Limb (tissue), 2 donors: Measurements from ENCODE around the gene POMC.
"Not testable (repeated sequence)": the region's sequence is repeated elsewhere in the genome, so short reads cannot be mapped to it uniquely, and the experiment has no call there.

Experiments
- DNase-seq, 2 donors: peaks; one replicate each; pipeline ENCODE4 v3.0.0-alpha.2; 2016; ENCODE audit errors: extremely low spot score in 2 of 2

The POMC gene

GRCh38 chr2:25168256-25169072 lies at the start of gene POMC:
Gene POMC, minus strand, starts transcription at chr2:25168580. Its CDS starts 3,808 bp downstream, at chr2:25164772.
- peak in 1 of 2 donors; percentile 64 for DNase-seq

DNA sequence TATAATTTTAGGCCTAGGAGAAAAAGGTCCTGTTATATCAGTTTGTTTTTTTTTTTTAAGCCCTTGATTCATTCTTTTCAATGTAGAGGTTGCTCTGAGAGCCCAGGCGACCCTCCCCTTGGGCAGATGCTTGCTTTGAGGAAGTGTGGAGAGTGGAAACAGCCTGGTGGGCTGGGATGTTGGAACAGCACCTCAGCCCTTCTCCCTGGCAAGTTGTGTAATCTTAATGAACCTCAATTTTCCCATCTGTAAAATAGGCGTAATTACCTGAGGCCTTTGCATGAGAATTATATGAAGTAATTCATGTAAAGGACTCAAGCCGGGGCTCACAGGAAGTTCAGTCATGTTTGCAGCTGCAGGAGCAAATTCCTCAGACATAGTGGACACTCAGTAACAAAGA lies 49.7 kb upstream of the POMC start:
- DNase-seq: no peak

DNA sequence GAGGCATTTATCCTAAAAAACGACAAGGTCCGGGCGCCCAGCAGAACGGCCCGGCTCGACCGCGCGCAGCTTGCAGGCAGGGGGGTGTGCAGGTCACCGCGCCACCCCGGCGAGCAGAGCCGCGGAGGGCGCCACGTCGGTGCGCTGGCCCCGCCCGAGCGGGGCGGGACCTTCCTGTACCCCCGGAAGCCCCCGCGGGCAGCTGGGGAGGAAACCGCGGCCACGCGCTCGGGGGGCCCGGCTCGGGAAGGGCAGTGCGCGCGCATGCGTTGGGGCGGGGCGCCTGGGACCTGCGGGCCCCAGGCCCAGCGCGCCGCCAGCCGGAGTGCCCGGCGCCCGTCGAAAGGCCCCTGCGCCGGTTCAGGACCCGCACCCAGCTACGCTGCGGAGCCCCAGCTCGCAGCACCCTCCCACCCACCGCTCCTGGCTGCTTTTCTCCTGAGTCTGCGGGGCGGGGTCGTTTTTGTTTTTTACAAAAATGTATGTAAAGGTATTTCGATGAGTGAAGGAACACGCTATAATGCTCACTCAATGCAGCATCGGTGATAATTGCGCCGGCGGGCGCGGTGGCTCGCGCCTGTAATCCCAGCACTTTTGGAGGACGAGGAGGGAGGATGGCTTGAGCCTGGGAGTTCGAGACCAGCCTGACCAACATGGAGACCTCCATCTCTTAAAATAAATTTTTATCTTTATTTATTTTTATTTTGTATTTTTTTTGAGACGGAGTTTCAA lies 47.7 kb upstream of the POMC start:
- peak; percentile 89 to 90 for DNase-seq

- DNase-seq: no peak
Observed at GRCh38 chr2:25215232-25215631, 46.9 kb upstream of the POMC start.

DNA sequence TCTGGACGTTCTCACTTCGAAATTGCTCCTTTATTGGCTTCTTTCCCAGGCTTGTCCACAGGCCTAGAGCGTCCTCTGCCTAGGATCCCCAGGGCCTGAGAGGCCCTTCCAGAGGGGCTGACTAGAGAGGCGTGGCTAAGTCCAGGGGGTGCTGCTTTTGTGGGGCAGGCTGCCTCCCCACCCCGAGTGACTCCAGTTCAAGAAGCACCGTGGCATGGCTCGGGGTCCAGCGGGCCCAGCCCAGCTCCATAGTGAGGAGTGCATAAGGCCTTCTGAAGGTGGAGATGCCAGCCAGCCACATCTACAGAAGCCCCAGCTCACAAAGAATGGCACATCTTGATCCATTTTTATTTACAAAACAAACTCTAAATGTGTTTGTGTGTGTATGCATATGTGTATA lies 44.8 kb upstream of the POMC start:
- no peak for DNase-seq

DNA sequence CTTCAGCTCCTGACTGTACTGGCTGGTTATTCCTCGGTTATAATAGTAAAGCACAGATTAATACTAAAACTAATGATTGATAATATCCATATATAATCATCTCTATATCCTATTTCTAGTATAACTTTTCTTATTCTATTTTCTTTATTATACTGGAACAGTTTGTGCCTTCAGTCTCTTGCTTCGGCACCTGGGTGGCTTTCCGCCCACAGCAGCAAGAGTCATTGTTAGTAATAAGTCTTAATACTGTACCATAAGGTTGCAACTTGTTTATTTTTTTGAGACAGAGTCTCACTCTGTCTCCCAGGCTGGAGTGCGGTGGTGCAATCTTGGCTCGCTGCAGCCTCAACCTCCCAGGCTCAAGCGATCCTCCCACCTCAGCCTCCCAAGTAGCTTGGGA lies 42.5 kb upstream of the POMC start:
- not testable (repeated sequence) for DNase-seq

- DNase-seq: no peak
Observed at GRCh38 chr2:25207078-25207545, 38.7 kb upstream of the POMC start.

GRCh38 chr2:25204190-25204838 lies 35.9 kb upstream of the POMC start:
- peak in 1 of 2 donors; percentile 68 for DNase-seq

DNA sequence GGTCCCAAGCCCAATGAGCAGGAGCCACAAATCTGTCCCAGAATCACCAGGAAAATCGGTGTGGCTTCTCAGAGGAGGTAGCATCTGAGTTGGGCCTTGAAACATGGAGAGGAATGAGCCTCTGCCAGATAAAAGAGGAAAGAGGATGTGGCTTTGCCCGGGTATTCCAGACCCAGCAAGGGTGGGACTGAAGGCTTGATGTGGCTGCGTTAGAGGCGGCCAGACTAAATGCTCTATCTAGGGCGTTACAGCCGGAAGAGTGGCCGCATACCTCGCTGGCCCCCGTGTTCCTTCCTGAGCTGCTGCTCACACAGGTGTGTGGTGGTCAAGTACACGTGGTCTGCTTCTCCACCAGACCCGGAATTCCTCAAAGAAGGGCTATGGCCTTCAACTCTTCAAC lies 33.9 kb upstream of the POMC start:
- no peak for DNase-seq

DNA sequence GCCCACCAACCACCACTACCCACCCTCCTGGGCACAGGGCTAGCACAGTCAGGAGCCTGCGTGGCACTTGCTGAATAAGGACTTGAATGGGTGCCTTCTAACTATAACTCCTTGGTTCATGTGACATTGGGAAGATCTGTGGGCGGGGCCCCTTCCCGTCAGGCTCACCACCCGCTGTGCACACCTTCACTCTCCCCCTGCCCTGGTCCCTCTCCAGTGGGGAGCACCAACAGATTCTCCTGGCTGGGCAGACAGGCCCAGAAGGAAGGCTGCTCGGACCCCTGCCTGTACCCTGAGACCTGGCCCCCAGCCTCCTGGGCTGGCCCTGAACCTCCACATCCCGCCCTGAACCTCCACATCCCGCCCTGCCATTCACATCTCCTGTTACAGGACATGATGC lies 33.4 kb upstream of the POMC start:
- no peak for DNase-seq

GRCh38 chr2:25201265-25201664 lies 32.9 kb upstream of the POMC start:
- no peak for DNase-seq

- peak in 1 of 2 donors; percentile 31 for DNase-seq
Observed at GRCh38 chr2:25198576-25198975, 30.2 kb upstream of the POMC start.

DNA sequence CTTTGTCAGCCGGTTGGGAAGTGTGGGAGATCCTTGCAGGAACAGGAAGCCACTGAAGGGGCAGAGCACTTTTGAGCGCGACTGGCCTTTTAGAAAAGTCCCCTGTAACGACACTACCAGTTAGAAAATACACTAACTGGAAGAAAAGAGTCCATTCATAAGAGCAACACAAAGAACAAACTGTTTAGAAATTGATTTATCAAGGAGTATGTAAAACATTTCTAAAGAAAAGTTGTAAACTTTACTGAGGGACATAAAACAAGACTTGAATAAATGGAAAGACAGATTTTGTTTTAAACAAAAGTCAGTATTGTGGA lies 29.8 kb upstream of the POMC start:
- DNase-seq: no peak

DNA sequence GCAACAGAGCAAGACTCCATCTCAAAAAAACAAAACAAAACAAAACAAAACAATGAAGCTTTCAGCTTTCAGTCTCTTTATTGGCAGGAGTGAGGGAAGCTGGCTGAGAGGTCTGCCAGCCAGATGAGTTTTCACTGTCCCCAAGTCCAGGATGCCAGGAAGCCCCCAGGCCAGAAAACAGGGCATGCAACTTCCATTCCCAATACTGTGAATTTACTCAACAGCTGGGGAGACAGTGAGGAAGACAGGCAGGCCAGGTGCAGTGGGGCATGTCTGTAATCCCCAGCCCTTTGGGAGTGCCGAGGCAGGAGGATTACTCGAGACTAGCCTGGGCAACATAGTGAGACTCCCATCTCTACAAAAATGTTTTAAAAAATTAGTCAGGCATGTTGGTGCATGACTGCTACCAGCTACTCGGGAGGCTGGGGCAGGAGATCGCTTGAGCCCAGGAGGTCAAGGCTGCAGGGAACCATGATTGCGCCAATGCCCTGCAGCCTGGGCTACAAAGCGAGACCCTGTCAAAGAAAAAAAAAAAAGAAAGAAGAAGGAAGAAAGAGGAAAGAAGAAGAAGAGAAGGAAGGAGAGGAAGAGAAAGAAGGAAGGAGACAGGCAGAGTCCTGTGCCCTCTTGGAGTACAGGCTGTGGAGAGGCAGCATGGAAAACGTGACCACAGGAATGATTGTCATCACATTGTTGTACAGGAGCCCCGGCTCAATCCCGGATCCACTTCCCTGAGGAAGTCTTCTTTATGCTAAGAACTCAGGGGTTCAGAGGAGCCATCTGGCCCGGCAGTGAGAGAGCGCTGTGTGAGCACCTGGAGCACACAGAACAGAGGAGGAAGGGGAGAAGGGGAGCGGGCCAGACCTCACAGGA lies 29.2 kb upstream of the POMC start:
- DNase-seq: peak in 1 of 2 donors; percentile 57

GRCh38 chr2:25194576-25195122 lies 26.3 kb upstream of the POMC start:
- DNase-seq: no peak

DNA sequence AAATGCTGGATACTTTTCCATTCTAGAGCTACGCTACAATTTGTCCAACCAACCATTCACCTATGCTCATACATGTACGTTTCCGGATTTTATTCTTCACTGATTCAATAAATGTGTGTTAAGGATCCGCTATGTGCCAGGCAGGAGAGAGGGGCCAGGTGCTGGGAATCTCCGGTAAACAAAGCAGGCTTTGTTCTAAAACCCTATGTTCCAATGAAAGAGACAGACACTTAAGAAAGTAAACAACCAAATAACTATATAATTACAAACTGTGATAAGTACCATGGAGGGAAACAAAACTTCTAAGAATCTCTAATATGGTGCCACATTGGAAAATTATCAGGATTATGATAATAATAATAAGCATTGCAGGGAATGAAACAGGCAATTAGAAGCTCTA lies 22.2 kb upstream of the POMC start:
- no peak for DNase-seq

DNA sequence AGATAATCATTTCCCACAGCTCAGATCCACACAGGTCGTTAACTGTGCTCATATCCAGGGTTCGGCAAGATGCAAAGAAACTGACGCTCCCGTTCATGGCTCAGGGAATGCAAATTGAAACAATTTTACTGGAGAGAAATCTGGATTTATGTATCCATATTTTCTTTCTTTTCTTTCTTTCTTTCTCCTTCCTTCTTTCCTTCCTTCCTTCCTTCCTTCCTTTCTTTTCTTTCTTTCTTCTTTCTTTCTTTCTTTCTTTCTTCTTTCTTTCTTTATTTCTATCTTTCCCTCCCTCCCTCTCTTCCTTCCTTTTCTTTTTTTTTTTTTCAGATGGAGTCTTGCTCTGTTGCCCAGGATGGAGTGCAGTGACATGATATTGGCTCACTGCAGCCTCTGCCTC lies 20.0 kb upstream of the POMC start:
- no peak for DNase-seq

DNA sequence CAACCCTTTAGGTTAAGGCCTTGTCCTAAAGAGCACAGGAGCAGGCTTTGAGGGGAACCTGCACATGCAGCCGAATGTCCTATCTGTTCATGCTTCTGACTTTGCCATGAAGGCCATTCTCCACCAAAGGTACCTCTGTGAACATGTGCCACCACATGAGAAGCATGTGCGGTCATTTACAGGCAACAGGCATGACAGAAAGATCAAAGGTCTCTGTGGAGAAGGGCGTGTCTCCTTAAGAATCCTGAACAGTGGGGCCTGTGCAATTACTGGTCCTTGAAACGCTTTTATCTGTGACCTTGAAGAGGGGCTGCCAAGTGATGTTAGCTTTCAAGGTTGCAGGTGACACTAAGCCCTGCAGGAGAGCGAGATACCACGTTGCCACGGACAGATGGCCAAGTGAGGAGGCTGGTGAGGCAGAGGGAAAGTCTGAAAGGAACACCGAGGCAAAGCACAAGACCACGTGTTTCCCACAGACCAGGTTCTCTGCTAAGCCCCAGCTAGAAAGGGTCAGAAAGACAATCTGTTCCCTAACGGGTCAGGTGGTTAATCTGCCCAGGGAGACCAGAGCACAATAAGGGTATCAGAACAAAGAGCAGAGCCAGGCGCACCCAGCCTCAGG lies 19.5 kb upstream of the POMC start:
- DNase-seq: no peak

- no peak for DNase-seq
Observed at GRCh38 chr2:25184254-25184653, 15.9 kb upstream of the POMC start.

GRCh38 chr2:25178976-25179375 lies 10.6 kb upstream of the POMC start:
- no peak for DNase-seq

- DNase-seq: no peak
Observed at GRCh38 chr2:25177211-25177611, 8.8 kb upstream of the POMC start.
